ENCODE results near the gene TSSC4.
"Not testable (repeated sequence)": the region's sequence is repeated elsewhere in the genome, so short reads cannot be mapped to it uniquely, and the experiment has no call there.

The TSSC4 gene

GRCh38 chr11:2361565-2361964, 39.0 kb upstream of the TSSC4 start:
- no peaks in the 10 kb centered on the region for H3K9me3 ChIP-seq (ENCODE audit: control insufficient read depth, low read length)
- no peak overlapping the region for H3K9ac ChIP-seq
- no peak overlapping the region for H2AFZ ChIP-seq
- H3K4me1 ChIP-seq: no peaks in the 10 kb centered on the region
- no peaks in the 10 kb centered on the region for H3K79me2 ChIP-seq
- TF ChIP-seq CTCF (IDR thresholded peaks at IDR 0.05): no peak
- no peak overlapping the region for H3K4me2 ChIP-seq (ENCODE audit: low read length)
- H3K27ac ChIP-seq: no peak overlapping the region
- no peaks in the 10 kb centered on the region for H3K27me3 ChIP-seq (ENCODE audit: control insufficient read depth, insufficient read depth, low read length)
- no peak overlapping the region for H3K4me3 ChIP-seq (ENCODE audit: low read depth, low read length)
- no peaks in the 10 kb centered on the region for H3K36me3 ChIP-seq (ENCODE audit: control insufficient read depth, insufficient read depth, low read length)

- H3K9me3 ChIP-seq (ENCODE audit: control insufficient read depth, low read length): no peaks in the 10 kb centered on the region
- no peak overlapping the region for H3K27ac ChIP-seq
- no peak overlapping the region for H3K9ac ChIP-seq
- no peaks in the 10 kb centered on the region for H3K79me2 ChIP-seq
- no peaks in the 10 kb centered on the region for H3K27me3 ChIP-seq (ENCODE audit: control insufficient read depth, insufficient read depth, low read length)
- no peaks in the 10 kb centered on the region for H3K4me1 ChIP-seq
- H3K36me3 ChIP-seq (ENCODE audit: control insufficient read depth, insufficient read depth, low read length): no peaks in the 10 kb centered on the region
- H3K4me3 ChIP-seq (ENCODE audit: low read depth, low read length): no peak overlapping the region
- TF ChIP-seq CTCF (IDR thresholded peaks at IDR 0.05): no peak
- H3K4me2 ChIP-seq (ENCODE audit: low read length): no peak overlapping the region
- H2AFZ ChIP-seq: no peak overlapping the region
Observed at GRCh38 chr11:2362414-2362813, 38.1 kb upstream of the TSSC4 start.

GRCh38 chr11:2363130-2363529, 37.4 kb upstream of the TSSC4 start:
- no peak for TF ChIP-seq CTCF (IDR thresholded peaks at IDR 0.05)
- no peaks in the 10 kb centered on the region for H3K79me2 ChIP-seq
- no peak overlapping the region for H2AFZ ChIP-seq

GRCh38 chr11:2363577-2364370, 36.8 kb upstream of the TSSC4 start:
- TF ChIP-seq CTCF (IDR thresholded peaks at IDR 0.05): no peak
- Histone ChIP-seq H2AFZ (no peak overlapping the region), H3K9me3 (ENCODE audit: control insufficient read depth, low read length) (no peaks in the 10 kb centered on the region), H3K4me2 (ENCODE audit: low read length) (no peak overlapping the region), H3K36me3 (ENCODE audit: control insufficient read depth, insufficient read depth, low read length) (no peaks in the 10 kb centered on the region), H3K27ac (no peak overlapping the region), H3K4me1 (no peaks in the 10 kb centered on the region), H3K4me3 (ENCODE audit: low read depth, low read length) (no peak overlapping the region), H3K27me3 (ENCODE audit: control insufficient read depth, insufficient read depth, low read length) (no peaks in the 10 kb centered on the region), H3K79me2 (no peaks in the 10 kb centered on the region), H3K9ac (no peak overlapping the region)

More at GRCh38 chr11:2363130-2363529, 37.4 kb upstream of the TSSC4 start:
- Histone ChIP-seq H3K27ac (no peak overlapping the region), H3K4me2 (ENCODE audit: low read length) (no peak overlapping the region), H3K9ac (no peak overlapping the region), H3K4me3 (ENCODE audit: low read depth, low read length) (no peak overlapping the region), H3K4me1 (no peaks in the 10 kb centered on the region), H3K9me3 (ENCODE audit: control insufficient read depth, low read length) (no peaks in the 10 kb centered on the region), H3K36me3 (ENCODE audit: control insufficient read depth, insufficient read depth, low read length) (no peaks in the 10 kb centered on the region), H3K27me3 (ENCODE audit: control insufficient read depth, insufficient read depth, low read length) (no peaks in the 10 kb centered on the region)

GRCh38 chr11:2364386-2364785, 36.2 kb upstream of the TSSC4 start:
- H3K4me1 ChIP-seq; H3K27me3 ChIP-seq (ENCODE audit: control insufficient read depth, insufficient read depth, low read length): not testable (repeated sequence)

More at GRCh38 chr11:2364386-2364785, 36.2 kb upstream of the TSSC4 start:
- H2AFZ ChIP-seq; H3K79me2 ChIP-seq; H3K27ac ChIP-seq; H3K36me3 ChIP-seq (ENCODE audit: control insufficient read depth, insufficient read depth, low read length); H3K4me3 ChIP-seq (ENCODE audit: low read depth, low read length); H3K9me3 ChIP-seq (ENCODE audit: control insufficient read depth, low read length); H3K9ac ChIP-seq; H3K4me2 ChIP-seq (ENCODE audit: low read length): not testable (repeated sequence)

Measured in parathyroid adenoma (tissue), 2 donors.